ENCODE data around the gene FOXJ1.

DNA sequence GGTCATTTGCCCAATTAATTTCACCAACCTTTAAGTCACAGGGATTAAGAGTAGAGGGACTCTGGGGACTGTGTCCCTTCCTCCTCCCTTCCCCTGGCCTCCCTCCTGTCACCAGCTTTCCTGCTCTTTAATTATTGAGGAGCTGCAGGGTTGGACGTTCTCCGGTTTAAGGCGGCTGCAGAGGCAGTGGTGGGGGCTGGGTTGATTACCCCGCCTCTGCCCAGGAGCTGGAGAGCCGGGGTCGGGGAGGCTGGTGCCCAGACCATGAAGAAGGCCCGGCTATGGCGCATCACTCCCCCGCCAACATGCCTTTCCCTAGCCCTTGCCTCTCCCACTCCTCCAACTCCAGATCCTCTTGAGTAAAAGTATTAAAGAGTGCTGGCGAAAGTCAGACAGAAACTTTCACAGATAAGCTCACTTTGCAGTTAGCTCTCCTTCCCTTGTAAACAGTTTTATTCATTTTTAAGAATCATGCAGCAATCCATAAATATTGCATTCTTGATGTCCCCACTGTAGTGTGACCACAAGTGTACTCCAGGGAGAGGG, 1.1 kb upstream of the FOXJ1 start:
- no peak for TF ChIP-seq POLR2A (IDR thresholded peaks at IDR 0.05; ENCODE audit: low read length)
- no peak for TF ChIP-seq CHD2 (IDR thresholded peaks at IDR 0.05; ENCODE audit: low read length, partially characterized antibody)
- no peak for TF ChIP-seq RAD21 (conservative IDR thresholded peaks at IDR 0.05 in 1 of 2, IDR thresholded peaks at IDR 0.05 in 1 of 2)
- TF ChIP-seq CHD4 (IDR thresholded peaks at IDR 0.05; ENCODE audit: borderline replicate concordance): no peak
- TF ChIP-seq, protein P1, sequence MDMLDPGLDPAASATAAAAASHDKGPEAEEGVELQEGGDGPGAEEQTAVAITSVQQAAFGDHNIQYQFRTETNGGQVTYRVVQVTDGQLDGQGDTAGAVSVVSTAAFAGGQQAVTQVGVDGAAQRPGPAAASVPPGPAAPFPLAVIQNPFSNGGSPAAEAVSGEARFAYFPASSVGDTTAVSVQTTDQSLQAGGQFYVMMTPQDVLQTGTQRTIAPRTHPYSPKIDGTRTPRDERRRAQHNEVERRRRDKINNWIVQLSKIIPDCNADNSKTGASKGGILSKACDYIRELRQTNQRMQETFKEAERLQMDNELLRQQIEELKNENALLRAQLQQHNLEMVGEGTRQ (IDR thresholded peaks at IDR 0.05): no peak
- no peak for TF ChIP-seq TFCP2L1 (CRISPR knock-in tag; IDR thresholded peaks at IDR 0.05)
- TF ChIP-seq, protein P2, sequence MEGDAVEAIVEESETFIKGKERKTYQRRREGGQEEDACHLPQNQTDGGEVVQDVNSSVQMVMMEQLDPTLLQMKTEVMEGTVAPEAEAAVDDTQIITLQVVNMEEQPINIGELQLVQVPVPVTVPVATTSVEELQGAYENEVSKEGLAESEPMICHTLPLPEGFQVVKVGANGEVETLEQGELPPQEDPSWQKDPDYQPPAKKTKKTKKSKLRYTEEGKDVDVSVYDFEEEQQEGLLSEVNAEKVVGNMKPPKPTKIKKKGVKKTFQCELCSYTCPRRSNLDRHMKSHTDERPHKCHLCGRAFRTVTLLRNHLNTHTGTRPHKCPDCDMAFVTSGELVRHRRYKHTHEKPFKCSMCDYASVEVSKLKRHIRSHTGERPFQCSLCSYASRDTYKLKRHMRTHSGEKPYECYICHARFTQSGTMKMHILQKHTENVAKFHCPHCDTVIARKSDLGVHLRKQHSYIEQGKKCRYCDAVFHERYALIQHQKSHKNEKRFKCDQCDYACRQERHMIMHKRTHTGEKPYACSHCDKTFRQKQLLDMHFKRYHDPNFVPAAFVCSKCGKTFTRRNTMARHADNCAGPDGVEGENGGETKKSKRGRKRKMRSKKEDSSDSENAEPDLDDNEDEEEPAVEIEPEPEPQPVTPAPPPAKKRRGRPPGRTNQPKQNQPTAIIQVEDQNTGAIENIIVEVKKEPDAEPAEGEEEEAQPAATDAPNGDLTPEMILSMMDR (IDR thresholded peaks at IDR 0.05): no peak
- no peak for TF ChIP-seq ZC3H11A (IDR thresholded peaks at IDR 0.05)
- no peak for TF ChIP-seq EP300 (IDR thresholded peaks at IDR 0.05)
- no peak for TF ChIP-seq CEBPB (IDR thresholded peaks at IDR 0.05)
- TF ChIP-seq MAFK (IDR thresholded peaks at IDR 0.05; ENCODE audit: partially characterized antibody): no peak
- TF ChIP-seq HDAC2 (IDR thresholded peaks at IDR 0.05): no peak
- no peak for TF ChIP-seq SMC3 (IDR thresholded peaks at IDR 0.05)
- no peak for TF ChIP-seq JUN (IDR thresholded peaks at IDR 0.05)
